ENCODE results near the gene MASP1.

DNA sequence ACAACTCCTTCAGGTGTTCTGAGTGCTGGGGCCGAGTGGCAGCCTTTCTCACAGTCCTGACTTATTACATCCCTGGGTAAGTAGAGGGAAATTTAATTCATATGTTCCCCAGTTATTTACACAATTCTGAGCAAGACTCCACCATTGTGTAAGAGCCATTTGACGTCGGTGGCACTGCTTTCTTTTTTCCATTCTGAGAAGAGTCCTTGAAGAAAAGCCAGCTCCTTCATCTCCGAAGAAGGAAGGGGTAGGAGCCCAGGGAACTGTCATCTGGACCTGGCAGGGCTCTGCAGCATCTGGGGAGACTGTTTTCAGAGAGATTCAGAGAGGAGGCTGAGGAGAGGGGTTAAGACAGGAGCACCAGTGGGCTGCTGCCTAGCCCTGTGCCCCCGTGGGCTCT is 22.6 kb upstream of the MASP1 start:
- TF ChIP-seq, protein P1, sequence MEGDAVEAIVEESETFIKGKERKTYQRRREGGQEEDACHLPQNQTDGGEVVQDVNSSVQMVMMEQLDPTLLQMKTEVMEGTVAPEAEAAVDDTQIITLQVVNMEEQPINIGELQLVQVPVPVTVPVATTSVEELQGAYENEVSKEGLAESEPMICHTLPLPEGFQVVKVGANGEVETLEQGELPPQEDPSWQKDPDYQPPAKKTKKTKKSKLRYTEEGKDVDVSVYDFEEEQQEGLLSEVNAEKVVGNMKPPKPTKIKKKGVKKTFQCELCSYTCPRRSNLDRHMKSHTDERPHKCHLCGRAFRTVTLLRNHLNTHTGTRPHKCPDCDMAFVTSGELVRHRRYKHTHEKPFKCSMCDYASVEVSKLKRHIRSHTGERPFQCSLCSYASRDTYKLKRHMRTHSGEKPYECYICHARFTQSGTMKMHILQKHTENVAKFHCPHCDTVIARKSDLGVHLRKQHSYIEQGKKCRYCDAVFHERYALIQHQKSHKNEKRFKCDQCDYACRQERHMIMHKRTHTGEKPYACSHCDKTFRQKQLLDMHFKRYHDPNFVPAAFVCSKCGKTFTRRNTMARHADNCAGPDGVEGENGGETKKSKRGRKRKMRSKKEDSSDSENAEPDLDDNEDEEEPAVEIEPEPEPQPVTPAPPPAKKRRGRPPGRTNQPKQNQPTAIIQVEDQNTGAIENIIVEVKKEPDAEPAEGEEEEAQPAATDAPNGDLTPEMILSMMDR (conservative IDR thresholded peaks at IDR 0.05 in 1 of 2, IDR thresholded peaks at IDR 0.05 in 1 of 2; ENCODE audit: extremely low read depth in 1 of 2, insufficient read depth in 1 of 2, low read depth in 1 of 2, low read length in 2 of 2) = no peak
- TF ChIP-seq EZH2 (IDR thresholded peaks at IDR 0.05; ENCODE audit: borderline replicate concordance, low read length) = no peak

All from mammary epithelial cell (primary cell).